Fibroblast of gingiva (primary cell): ENCODE results near the gene PRELID1.
"Not testable (repeated sequence)": the region's sequence is repeated elsewhere in the genome, so short reads cannot be mapped to it uniquely, and the experiment has no call there.

Source experiments
- DNase-seq: peaks from one replicate; pipeline ENCODE4 v3.0.0-alpha.2; 2011; ENCODE audit warnings: low read depth

The PRELID1 gene, protein sequence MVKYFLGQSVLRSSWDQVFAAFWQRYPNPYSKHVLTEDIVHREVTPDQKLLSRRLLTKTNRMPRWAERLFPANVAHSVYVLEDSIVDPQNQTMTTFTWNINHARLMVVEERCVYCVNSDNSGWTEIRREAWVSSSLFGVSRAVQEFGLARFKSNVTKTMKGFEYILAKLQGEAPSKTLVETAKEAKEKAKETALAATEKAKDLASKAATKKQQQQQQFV

GRCh38 chr5:177303121-177303924 is at the start of gene PRELID1, which contains the start of gene RAB24:
Gene PRELID1 (plus strand): TSS chr5:177303799. CDS start chr5:177303986, 187 bp downstream.
Gene RAB24 (minus strand): TSS chr5:177303719. CDS start chr5:177303288, 431 bp downstream.
- peak; percentile 76 for DNase-seq

- no peak for DNase-seq
Observed at GRCh38 chr5:177256296-177256695, 47.3 kb upstream of the PRELID1 start.

GRCh38 chr5:177258711-177259110 is 44.9 kb upstream of the PRELID1 start:
- DNase-seq, result not testable (repeated sequence)

DNA sequence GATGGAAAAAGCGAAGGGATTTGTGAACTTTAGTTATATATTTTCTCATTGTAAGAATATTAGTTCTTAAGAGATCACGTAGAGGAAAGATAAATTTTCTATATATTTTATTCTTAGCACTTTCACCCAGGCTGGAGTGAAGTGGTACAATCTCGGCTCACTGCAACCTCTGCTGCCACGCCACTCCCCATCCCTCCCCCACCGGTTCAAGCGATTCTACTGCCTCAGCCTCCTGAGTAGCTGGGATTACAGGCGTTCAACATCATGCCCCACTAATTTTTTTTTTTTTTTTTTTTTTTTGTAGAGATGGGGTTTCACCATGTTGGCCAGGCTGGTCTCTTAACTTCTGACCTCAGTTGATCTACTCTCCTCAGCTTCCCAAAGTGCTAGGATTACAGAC is 42.6 kb upstream of the PRELID1 start:
- DNase-seq, result no peak

DNA sequence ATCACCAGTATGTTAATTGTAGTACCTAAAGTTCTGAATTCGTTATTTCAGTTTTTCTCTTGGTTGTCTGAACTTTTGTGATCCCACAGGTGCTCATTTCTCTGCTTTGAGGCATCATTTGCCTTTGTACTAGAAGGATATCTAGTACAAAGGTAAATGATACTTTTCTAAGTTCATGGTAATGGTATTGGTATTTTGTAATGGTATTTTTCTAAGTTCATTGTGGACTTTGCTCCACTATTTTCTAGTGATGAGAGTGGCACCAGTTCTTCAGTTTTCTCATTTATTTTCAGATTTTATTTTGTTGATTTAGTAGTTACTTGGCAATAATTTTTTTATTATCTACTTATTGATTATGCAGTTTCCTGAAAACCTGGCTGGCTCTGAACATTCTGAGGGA is 42.1 kb upstream of the PRELID1 start:
- DNase-seq, result no peak

- DNase-seq, result no peak
Observed at GRCh38 chr5:177264178-177264577, 39.4 kb upstream of the PRELID1 start.

DNA sequence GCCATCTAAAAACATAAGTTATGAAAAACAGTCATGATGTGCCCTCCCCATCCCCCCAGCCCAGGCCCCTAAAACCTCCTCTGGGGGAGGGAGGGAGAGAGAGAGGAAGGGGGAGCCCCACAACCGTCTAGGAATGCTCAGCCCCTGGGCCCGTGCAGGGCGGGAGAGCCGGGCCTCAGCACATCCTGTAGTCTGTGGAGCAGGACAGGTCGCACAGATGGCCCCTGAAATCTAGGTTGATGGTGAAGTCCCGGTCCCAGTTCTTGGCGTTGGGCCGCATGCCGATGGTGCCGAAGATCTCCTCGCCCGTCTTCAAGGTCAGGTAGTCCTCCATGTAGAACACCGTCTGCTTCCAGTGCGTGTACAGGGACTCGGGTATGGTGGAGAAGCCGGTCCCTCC is 38.2 kb upstream of the PRELID1 start:
- DNase-seq, result no peak

- DNase-seq, result no peak
Observed at GRCh38 chr5:177269232-177269895, 34.2 kb upstream of the PRELID1 start.

GRCh38 chr5:177269976-177270375 is 33.6 kb upstream of the PRELID1 start:
- DNase-seq, result no peak

GRCh38 chr5:177270653-177271052 is 32.9 kb upstream of the PRELID1 start:
- DNase-seq, result no peak

DNA sequence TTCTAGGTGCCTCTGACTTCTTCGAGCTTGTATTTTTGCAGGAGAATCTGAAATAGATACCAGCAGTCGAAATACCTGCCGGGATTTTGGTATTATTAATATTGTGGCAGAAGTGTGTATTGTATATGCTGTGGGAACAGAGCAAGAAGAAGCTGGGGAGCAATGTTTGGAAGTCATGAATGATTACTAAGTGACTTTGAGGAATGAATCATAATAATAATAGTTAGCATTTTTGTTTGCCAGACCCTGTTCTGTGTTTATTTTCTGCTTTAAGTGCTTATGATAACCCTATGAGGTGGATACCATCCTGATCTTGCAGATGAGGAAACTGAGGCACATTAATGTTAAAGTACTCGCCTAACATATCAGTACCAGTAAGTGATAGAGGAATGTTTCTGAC is 32.5 kb upstream of the PRELID1 start:
- no peak for DNase-seq

GRCh38 chr5:177275883-177276282 is 27.7 kb upstream of the PRELID1 start:
- no peak for DNase-seq

GRCh38 chr5:177276886-177277285 is 26.7 kb upstream of the PRELID1 start:
- DNase-seq, result no peak

GRCh38 chr5:177288191-177288590 is 15.4 kb upstream of the PRELID1 start:
- no peak for DNase-seq

GRCh38 chr5:177290816-177291596 is 12.6 kb upstream of the PRELID1 start:
- no peak for DNase-seq

DNA sequence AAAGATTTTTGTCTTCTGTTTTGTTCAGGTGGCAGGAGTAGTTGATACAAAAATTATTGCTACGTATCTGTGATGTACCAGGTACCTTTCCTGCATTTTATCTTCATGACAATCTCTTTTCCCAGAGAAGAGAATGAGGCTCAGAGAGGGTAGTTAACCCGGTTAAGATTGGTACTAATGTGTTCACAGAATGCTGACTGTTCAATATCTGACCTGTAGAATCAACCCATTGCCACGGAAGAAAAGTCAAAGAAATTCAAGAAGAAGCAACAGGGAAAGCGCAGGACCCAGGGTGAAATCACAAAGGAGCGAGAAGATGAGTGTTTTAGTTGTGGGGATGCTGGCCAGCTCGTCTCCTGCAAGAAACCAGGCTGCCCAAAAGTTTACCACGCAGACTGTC is 11.9 kb upstream of the PRELID1 start:
- DNase-seq, result no peak

GRCh38 chr5:177293819-177294581 is 9.6 kb upstream of the PRELID1 start:
- DNase-seq, result no peak

GRCh38 chr5:177294632-177295031 is 9.0 kb upstream of the PRELID1 start:
- DNase-seq, result no peak

- DNase-seq, result no peak
Observed at GRCh38 chr5:177295924-177296323, 7.7 kb upstream of the PRELID1 start.

DNA sequence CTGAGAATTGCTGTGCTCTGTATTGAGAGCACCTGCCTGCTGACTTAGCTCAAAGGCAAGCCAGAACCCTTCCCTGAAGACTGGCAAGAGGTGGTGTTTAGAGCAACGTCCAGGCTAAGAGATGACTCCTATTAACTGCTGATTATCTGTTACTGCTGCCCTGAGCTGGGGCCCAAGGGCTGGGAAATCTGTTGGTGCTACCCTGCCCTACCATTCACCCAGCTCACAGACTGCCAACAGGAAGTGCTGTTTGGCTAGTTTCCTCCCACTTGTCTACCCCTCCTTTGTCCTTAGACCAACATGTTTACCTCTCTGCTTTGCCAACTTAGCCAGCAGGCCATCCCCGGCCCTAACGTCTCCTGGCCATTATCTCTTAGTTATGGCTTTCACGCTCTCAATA is 7.0 kb upstream of the PRELID1 start:
- DNase-seq, result no peak

DNA sequence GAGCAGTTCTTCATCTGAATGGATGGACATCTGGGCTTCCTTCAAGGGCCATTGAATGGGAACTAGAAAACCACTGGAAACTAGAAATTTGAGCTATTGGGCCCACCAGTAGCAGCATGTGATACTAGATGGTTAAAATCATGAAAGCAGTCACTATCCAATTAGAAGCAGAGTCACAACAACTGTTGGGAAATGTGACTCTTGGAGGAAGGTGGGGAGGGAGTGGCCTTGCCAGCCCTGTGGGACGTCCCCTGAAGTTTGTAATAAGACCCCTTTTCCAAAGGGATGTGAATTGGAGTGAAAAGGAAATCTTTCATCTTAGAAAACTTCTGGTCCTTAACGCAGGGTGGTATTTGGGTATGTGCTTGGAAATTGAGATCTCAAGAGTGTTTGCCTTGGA is 5.7 kb upstream of the PRELID1 start:
- no peak for DNase-seq
